ENCODE measurements around the gene SLC22A16. TPM values are rescaled to one million over a fixed set of nuclear protein-coding genes. Genes with fewer than 3 reads are reported as not detected.

The SLC22A16 gene
- total and polyA plus RNA-seq, 2 donors from 2014 or later, result 0.79 TPM; not detected in 1

- no peak for DNase-seq
- no peak overlapping the region for H3K9ac ChIP-seq (ENCODE audit: low read length in 3 of 3)
- H3K27me3 ChIP-seq (ENCODE audit: control insufficient read depth, insufficient read depth, low read length), result no peaks in the 10 kb centered on the region
- H3K4me3 ChIP-seq (ENCODE audit: low read length in 3 of 3), result no peak overlapping the region
- intact Hi-C loops (cut with DNase I), result no loop called here
- peaks cover 0 to 2% (median 0%) of the 10 kb centered on the region in 3 donors for H3K4me1 ChIP-seq (ENCODE audit: control insufficient read depth in 2 of 3, insufficient read depth in 2 of 3, low read depth in 1 of 3, low read length in 3 of 3)
- no peak for FAIRE-seq
- no peaks in the 10 kb centered on the region for H3K36me3 ChIP-seq (ENCODE audit: control insufficient read depth in 2 of 3, insufficient read depth in 3 of 3, low read length in 3 of 3)
- peaks cover 0 to 3% (median 0%) of the 10 kb centered on the region in 3 donors for H3K9me3 ChIP-seq (ENCODE audit: control insufficient read depth in 2 of 3, insufficient read depth in 1 of 3, low read length in 3 of 3)
- no peak for TF ChIP-seq CTCF (IDR thresholded peaks at IDR 0.05; ENCODE audit: borderline replicate concordance, extremely low read depth, insufficient read depth)
- no peak overlapping the region for H3K27ac ChIP-seq (ENCODE audit: low read depth in 2 of 2, low read length in 2 of 2)
These were observed 54.0 kb downstream of the SLC22A16 start for GRCh38 chr6:110422444-110422822.

GRCh38 chr6:110421749-110422443, 54.5 kb downstream of the SLC22A16 start:
- peaks cover 0 to 2% (median 0%) of the 10 kb centered on the region in 3 donors for H3K4me1 ChIP-seq (ENCODE audit: control insufficient read depth in 2 of 3, insufficient read depth in 2 of 3, low read depth in 1 of 3, low read length in 3 of 3)
- no peak for FAIRE-seq
- no peak for DNase-seq
- H3K27ac ChIP-seq (ENCODE audit: low read depth in 2 of 2, low read length in 2 of 2), result no peak overlapping the region
- no peaks in the 10 kb centered on the region for H3K27me3 ChIP-seq (ENCODE audit: control insufficient read depth, insufficient read depth, low read length)
- H3K4me3 ChIP-seq (ENCODE audit: low read length in 3 of 3), result no peak overlapping the region
- intact Hi-C loops (cut with DNase I), result no loop called here
- no peak overlapping the region for H3K9ac ChIP-seq (ENCODE audit: low read length in 3 of 3)
- H3K36me3 ChIP-seq (ENCODE audit: control insufficient read depth in 2 of 3, insufficient read depth in 3 of 3, low read length in 3 of 3), result no peaks in the 10 kb centered on the region
- H3K9me3 ChIP-seq (ENCODE audit: control insufficient read depth in 2 of 3, insufficient read depth in 1 of 3, low read length in 3 of 3), result peaks cover 0 to 3% (median 0%) of the 10 kb centered on the region in 3 donors
- no peak for TF ChIP-seq CTCF (IDR thresholded peaks at IDR 0.05; ENCODE audit: borderline replicate concordance, extremely low read depth, insufficient read depth)

GRCh38 chr6:110419028-110419739, 57.2 kb downstream of the SLC22A16 start:
- Histone ChIP-seq H3K9me3 (ENCODE audit: control insufficient read depth in 2 of 3, insufficient read depth in 1 of 3, low read length in 3 of 3) (peaks cover 0 to 3% (median 0%) of the 10 kb centered on the region in 3 donors), H3K9ac (ENCODE audit: low read length in 3 of 3) (no peak overlapping the region), H3K36me3 (ENCODE audit: control insufficient read depth in 2 of 3, insufficient read depth in 3 of 3, low read length in 3 of 3) (no peaks in the 10 kb centered on the region), H3K27ac (ENCODE audit: low read depth in 2 of 2, low read length in 2 of 2) (peak overlapping the region; percentile 26 to 43), H3K4me1 (ENCODE audit: control insufficient read depth in 2 of 3, insufficient read depth in 2 of 3, low read depth in 1 of 3, low read length in 3 of 3) (peaks cover 0 to 13% (median 12%) of the 10 kb centered on the region in 3 donors), H3K27me3 (ENCODE audit: control insufficient read depth, insufficient read depth, low read length) (no peaks in the 10 kb centered on the region), H3K4me3 (ENCODE audit: low read length in 3 of 3) (peak overlapping the region in 2 of 3 donors; percentile 1 to 15)
- FAIRE-seq (no peak), DNase-seq (peak in 2 of 5 donors; percentile 61 to 66)
- intact Hi-C loops (cut with DNase I), result no loop called here
- no peak for TF ChIP-seq CTCF (IDR thresholded peaks at IDR 0.05; ENCODE audit: borderline replicate concordance, extremely low read depth, insufficient read depth)

Data from kidney (tissue), 14 donors.